Measurements from ENCODE around the gene ECM1.

Gene ECM1

GRCh38 chr1:150513351-150513791 lies 5.5 kb downstream of the ECM1 start:
- peak; percentile 33 for DNase-seq

- no peak for DNase-seq
These were observed 6.4 kb downstream of the ECM1 start for GRCh38 chr1:150514260-150514659.

- no peak for DNase-seq
These were observed 7.0 kb downstream of the ECM1 start for GRCh38 chr1:150514913-150515327.

- DNase-seq, result peak; percentile 98
These were observed 7.6 kb downstream of the ECM1 start, which contains the start of gene FALEC for GRCh38 chr1:150515328-150516049. Gene FALEC (plus strand): TSS chr1:150515752.

GRCh38 chr1:150516050-150516591 lies 8.2 kb downstream of the ECM1 start:
- DNase-seq, result peak; percentile 31

GRCh38 chr1:150516616-150517015 lies 8.7 kb downstream of the ECM1 start:
- peak; percentile 24 for DNase-seq

- no peak for DNase-seq
These were observed 13.5 kb downstream of the ECM1 start for GRCh38 chr1:150521196-150521968.

- DNase-seq, result no peak
These were observed 17.4 kb downstream of the ECM1 start for GRCh38 chr1:150525348-150525747.

GRCh38 chr1:150528196-150528595 lies 20.3 kb downstream of the ECM1 start:
- no peak for DNase-seq

GRCh38 chr1:150529017-150529416 lies 21.1 kb downstream of the ECM1 start:
- no peak for DNase-seq

- no peak for DNase-seq
These were observed 22.7 kb downstream of the ECM1 start for GRCh38 chr1:150530491-150531159.

GRCh38 chr1:150532860-150533259 lies 25.0 kb downstream of the ECM1 start:
- DNase-seq, result no peak

GRCh38 chr1:150534002-150534401 lies 26.1 kb downstream of the ECM1 start:
- DNase-seq, result no peak

GRCh38 chr1:150535511-150536287 lies 27.8 kb downstream of the ECM1 start:
- DNase-seq, result no peak

GRCh38 chr1:150536836-150537731 lies 29.2 kb downstream of the ECM1 start:
- no peak for DNase-seq

GRCh38 chr1:150537732-150538684 lies 30.1 kb downstream of the ECM1 start:
- DNase-seq, result no peak

GRCh38 chr1:150543500-150544143 lies 35.7 kb downstream of the ECM1 start:
- no peak for DNase-seq

- no peak for DNase-seq
These were observed 36.3 kb downstream of the ECM1 start for GRCh38 chr1:150544204-150544603.

GRCh38 chr1:150545486-150546032 lies 37.6 kb downstream of the ECM1 start:
- no peak for DNase-seq

Data from NCI-H1694 treated with DMSO at 0.1 percent for 48 hours (cell line).